ENCODE results near the gene ALG14. TPM values are rescaled to one million over a fixed set of nuclear protein-coding genes. Genes with fewer than 3 reads are reported as not detected.

The ALG14 gene
- total and polyA plus RNA-seq, 7 donors, result 0.55 to 2.7 (median 1.8) TPM

GRCh38 chr1:94926915-94927404 lies 145.8 kb downstream of the ALG14 start, which contains the start of gene CNN3:
TSS of gene CNN3 (minus strand) at chr1:94927110. CDS start at chr1:94926894, 216 bp downstream.
- TF ChIP-seq CTCF (IDR thresholded peaks at IDR 0.05) (peak in 1 of 4 experiments; percentile 9), POLR2A (IDR thresholded peaks at IDR 0.05) (peak; percentile 97 to 98), EP300 (IDR thresholded peaks at IDR 0.05) (peak in 1 of 4 donors; percentile 21), POLR2AphosphoS5 (IDR thresholded peaks at IDR 0.05) (peak; percentile 96 to 99 (median 98))

GRCh38 chr1:94926126-94926914 lies 146.4 kb downstream of the ALG14 start:
- DNase-seq, result peak; percentile 85
- Histone ChIP-seq H3K36me3 (no peaks in the 10 kb centered on the region), H3K27ac (peak overlapping the region; percentile 98 to 100 (median 98)), H3K27me3 (no peaks in the 10 kb centered on the region), H3K4me3 (peak overlapping the region; percentile 72 to 92 (median 87)), H3K4me1 (peaks cover 0 to 70% (median 62%) of the 10 kb centered on the region in 4 donors), H3K9me3 (no peaks in the 10 kb centered on the region)
- TF ChIP-seq POLR2A (IDR thresholded peaks at IDR 0.05) (no peak), EP300 (IDR thresholded peaks at IDR 0.05) (no peak), CTCF (IDR thresholded peaks at IDR 0.05) (peak in 2 of 4 experiments; percentile 47 to 48), POLR2AphosphoS5 (IDR thresholded peaks at IDR 0.05) (no peak)
- intact Hi-C loops (cut with DNase I), result loop anchor here (1.0 to 10.0 kb wide), 3 partner anchors 62 to 512 kb away; partner anchors contain the start of gene ABCD3
- 1% methylated on average over 78 of the region's 78 CpGs for WGBS, 2 donors

More at GRCh38 chr1:94926915-94927404, 145.8 kb downstream of the ALG14 start, which contains the start of gene CNN3:
- Histone ChIP-seq H3K9me3 (no peaks in the 10 kb centered on the region), H3K27ac (peak within 1 kb of the TSS; percentile 98 to 100 (median 98)), H3K36me3 (no peaks in the 10 kb centered on the region), H3K4me1 (peaks cover 0 to 64% (median 56%) of the 10 kb centered on the region in 4 donors), H3K27me3 (no peaks in the 10 kb centered on the region), H3K4me3 (peak within 1 kb of the TSS; percentile 72 to 92 (median 87))
- intact Hi-C loops (cut with DNase I), result loop anchor here (1.0 to 10.0 kb wide), 4 partner anchors 63 to 512 kb away; partner anchors contain the start of gene ABCD3
- WGBS, 2 donors, result 1% methylated on average over 57 of the region's 57 CpGs
- peak; percentile 97 for DNase-seq

GRCh38 chr1:94925561-94926125 lies 147.1 kb downstream of the ALG14 start:
- WGBS, 2 donors, result 1 to 6% methylated on average over 23 of the region's 23 CpGs
- peak; percentile 91 for DNase-seq
- Histone ChIP-seq H3K27me3 (no peaks in the 10 kb centered on the region), H3K36me3 (no peaks in the 10 kb centered on the region), H3K9me3 (no peaks in the 10 kb centered on the region), H3K4me3 (peak overlapping the region; percentile 72 to 92 (median 87)), H3K4me1 (peaks cover 0 to 77% (median 67%) of the 10 kb centered on the region in 4 donors), H3K27ac (peak overlapping the region; percentile 98 to 100 (median 98))
- intact Hi-C loops (cut with DNase I), result loop anchor here (1.0 to 10.0 kb wide), 3 partner anchors 61 to 511 kb away; partner anchors contain the start of gene ABCD3
- TF ChIP-seq EP300 (IDR thresholded peaks at IDR 0.05) (no peak), CTCF (IDR thresholded peaks at IDR 0.05) (peak in 3 of 4 experiments; percentile 10 to 22 (median 15)), POLR2AphosphoS5 (IDR thresholded peaks at IDR 0.05) (peak; percentile 44 to 92 (median 83)), POLR2A (IDR thresholded peaks at IDR 0.05) (peak; percentile 52 to 57)

- H3K36me3 ChIP-seq, result no peaks in the 10 kb centered on the region
- 1 to 21% methylated on average over 2 of the region's 2 CpGs for WGBS, 2 donors
- intact Hi-C loops (cut with DNase I), result loop anchor here (10.0 kb wide), 1 partner anchor 510 kb away; the partner anchor contains the start of gene ABCD3
Measured at GRCh38 chr1:94925004-94925403, 147.7 kb downstream of the ALG14 start.

More at GRCh38 chr1:94925004-94925403, 147.7 kb downstream of the ALG14 start:
- Histone ChIP-seq H3K27me3 (no peaks in the 10 kb centered on the region), H3K4me3 (peak overlapping the region; percentile 72 to 92 (median 87)), H3K9me3 (no peaks in the 10 kb centered on the region), H3K27ac (peak overlapping the region; percentile 98 to 100 (median 98)), H3K4me1 (peaks cover 0 to 78% (median 69%) of the 10 kb centered on the region in 4 donors)
- DNase-seq, result no peak
- TF ChIP-seq CTCF (IDR thresholded peaks at IDR 0.05) (no peak), POLR2A (IDR thresholded peaks at IDR 0.05) (no peak), EP300 (IDR thresholded peaks at IDR 0.05) (no peak), POLR2AphosphoS5 (IDR thresholded peaks at IDR 0.05) (no peak)
